ENCODE data around the gene PTGDR2.
"Not testable (repeated sequence)": the region's sequence is repeated elsewhere in the genome, so short reads cannot be mapped to it uniquely, and the experiment has no call there.

Gene PTGDR2

GRCh38 chr11:60831143-60831500, 24.6 kb downstream of the PTGDR2 start:
- peak overlapping the region; percentile 92 for H2AFZ ChIP-seq (ENCODE audit: low read depth, low read length)
- no peak for TF ChIP-seq EZH2phosphoT487 (IDR thresholded peaks at IDR 0.05; ENCODE audit: low read depth)
- peak; percentile 100 for TF ChIP-seq CTCF (IDR thresholded peaks at IDR 0.05; ENCODE audit: low read depth, low read length)
- H3K79me2 ChIP-seq (ENCODE audit: low read length): no peaks in the 10 kb centered on the region
- no peaks in the 10 kb centered on the region for H3K36me3 ChIP-seq (replicated peaks; ENCODE audit: low read depth, low read length)
- H4K20me1 ChIP-seq (ENCODE audit: insufficient read depth, low read length): no peaks in the 10 kb centered on the region
- peaks cover 10% of the 10 kb centered on the region for H3K27me3 ChIP-seq (ENCODE audit: low read depth, low read length)
- no peak overlapping the region for H3K27ac ChIP-seq (ENCODE audit: low read length)
- peaks cover 57% of the 10 kb centered on the region for H3K4me1 ChIP-seq (ENCODE audit: low read length)
- H3K4me3 ChIP-seq (ENCODE audit: low read length): peak overlapping the region; percentile 72
- H3K4me2 ChIP-seq (ENCODE audit: low read length): peak overlapping the region; percentile 74
- peak overlapping the region; percentile 18; the same call in 1 of the 2 replicates for H3K9ac ChIP-seq (ENCODE audit: low read length)
- H3K9me3 ChIP-seq (ENCODE audit: insufficient read depth, low read length): no peaks in the 10 kb centered on the region

GRCh38 chr11:60830478-60831142, 25.1 kb downstream of the PTGDR2 start:
- peaks cover 52% of the 10 kb centered on the region for H3K4me1 ChIP-seq (ENCODE audit: low read length)
- H3K27ac ChIP-seq (ENCODE audit: low read length): no peak overlapping the region
- peak overlapping the region; percentile 74 for H3K4me2 ChIP-seq (ENCODE audit: low read length)
- no peaks in the 10 kb centered on the region for H3K9me3 ChIP-seq (ENCODE audit: insufficient read depth, low read length)
- H3K27me3 ChIP-seq (ENCODE audit: low read depth, low read length): peaks cover 10% of the 10 kb centered on the region
- H2AFZ ChIP-seq (ENCODE audit: low read depth, low read length): peak overlapping the region; percentile 92
- peak overlapping the region; percentile 72 for H3K4me3 ChIP-seq (ENCODE audit: low read length)
- TF ChIP-seq CTCF (IDR thresholded peaks at IDR 0.05; ENCODE audit: low read depth, low read length) (no peak), EZH2phosphoT487 (IDR thresholded peaks at IDR 0.05; ENCODE audit: low read depth) (no peak)
- no peaks in the 10 kb centered on the region for H3K36me3 ChIP-seq (replicated peaks; ENCODE audit: low read depth, low read length)
- no peaks in the 10 kb centered on the region for H3K79me2 ChIP-seq (ENCODE audit: low read length)
- H4K20me1 ChIP-seq (ENCODE audit: insufficient read depth, low read length): no peaks in the 10 kb centered on the region
- H3K9ac ChIP-seq (ENCODE audit: low read length): peak overlapping the region; percentile 18; the same call in 1 of the 2 replicates

GRCh38 chr11:60825790-60826189, 30.0 kb downstream of the PTGDR2 start:
- no peaks in the 10 kb centered on the region for H3K79me2 ChIP-seq (ENCODE audit: low read length)
- no peak overlapping the region for H3K9ac ChIP-seq (ENCODE audit: low read length)
- H3K27ac ChIP-seq (ENCODE audit: low read length): no peak overlapping the region
- no peaks in the 10 kb centered on the region for H4K20me1 ChIP-seq (ENCODE audit: insufficient read depth, low read length)
- no peak overlapping the region for H2AFZ ChIP-seq (ENCODE audit: low read depth, low read length)
- H3K36me3 ChIP-seq (replicated peaks; ENCODE audit: low read depth, low read length): no peaks in the 10 kb centered on the region
- H3K9me3 ChIP-seq (ENCODE audit: insufficient read depth, low read length): no peaks in the 10 kb centered on the region
- TF ChIP-seq EZH2phosphoT487 (IDR thresholded peaks at IDR 0.05; ENCODE audit: low read depth): no peak
- TF ChIP-seq CTCF (IDR thresholded peaks at IDR 0.05; ENCODE audit: low read depth, low read length): no peak
- H3K4me1 ChIP-seq (ENCODE audit: low read length): peaks cover 8% of the 10 kb centered on the region
- no peak overlapping the region for H3K4me3 ChIP-seq (ENCODE audit: low read length)
- no peaks in the 10 kb centered on the region for H3K27me3 ChIP-seq (ENCODE audit: low read depth, low read length)
- no peak overlapping the region for H3K4me2 ChIP-seq (ENCODE audit: low read length)

- no peaks in the 10 kb centered on the region for H3K27me3 ChIP-seq (ENCODE audit: low read depth, low read length)
- H3K4me3 ChIP-seq (ENCODE audit: low read length): no peak overlapping the region
- H2AFZ ChIP-seq (ENCODE audit: low read depth, low read length): no peak overlapping the region
These were observed 30.6 kb downstream of the PTGDR2 start for GRCh38 chr11:60825118-60825517.

GRCh38 chr11:60823745-60824306, 31.9 kb downstream of the PTGDR2 start:
- not testable (repeated sequence) for H3K4me3 ChIP-seq (ENCODE audit: low read length); H3K36me3 ChIP-seq (replicated peaks; ENCODE audit: low read depth, low read length); H3K27ac ChIP-seq (ENCODE audit: low read length); H2AFZ ChIP-seq (ENCODE audit: low read depth, low read length); H3K4me2 ChIP-seq (ENCODE audit: low read length); H4K20me1 ChIP-seq (ENCODE audit: insufficient read depth, low read length); H3K9me3 ChIP-seq (ENCODE audit: insufficient read depth, low read length); H3K9ac ChIP-seq (ENCODE audit: low read length); H3K4me1 ChIP-seq (ENCODE audit: low read length); H3K79me2 ChIP-seq (ENCODE audit: low read length); H3K27me3 ChIP-seq (ENCODE audit: low read depth, low read length)

More at GRCh38 chr11:60825118-60825517, 30.6 kb downstream of the PTGDR2 start:
- H3K79me2 ChIP-seq (ENCODE audit: low read length): no peaks in the 10 kb centered on the region
- H3K36me3 ChIP-seq (replicated peaks; ENCODE audit: low read depth, low read length): no peaks in the 10 kb centered on the region
- H3K27ac ChIP-seq (ENCODE audit: low read length): no peak overlapping the region
- H3K9ac ChIP-seq (ENCODE audit: low read length): no peak overlapping the region
- no peak overlapping the region for H3K4me2 ChIP-seq (ENCODE audit: low read length)
- no peaks in the 10 kb centered on the region for H4K20me1 ChIP-seq (ENCODE audit: insufficient read depth, low read length)
- H3K9me3 ChIP-seq (ENCODE audit: insufficient read depth, low read length): no peaks in the 10 kb centered on the region
- no peak for TF ChIP-seq EZH2phosphoT487 (IDR thresholded peaks at IDR 0.05; ENCODE audit: low read depth)
- TF ChIP-seq CTCF (IDR thresholded peaks at IDR 0.05; ENCODE audit: low read depth, low read length): no peak
- peaks cover 3% of the 10 kb centered on the region; the same call in 1 of the 2 replicates for H3K4me1 ChIP-seq (ENCODE audit: low read length)

Data from OCI-LY3 (cell line).